GM10266 (cell line): ENCODE measurements around the gene THBS2.

ENCODE experiments used
- DNase-seq: peaks from one replicate; pipeline ENCODE4 v3.0.0; 2012; ENCODE audit errors: extremely low spot score
- CTCF ChIP-seq: IDR thresholded peaks from 2 replicates; pipeline ENCODE4 v1.5.1; 2012; ENCODE audit warnings: mild to moderate bottlenecking, low read depth; ENCODE audit not compliant: control insufficient read depth, insufficient read depth; ENCODE audit errors: missing control alignments

The THBS2 gene

GRCh38 chr6:169224185-169224695, 29.4 kb downstream of the THBS2 start:
- no peak for TF ChIP-seq CTCF
- DNase-seq = no peak

DNA sequence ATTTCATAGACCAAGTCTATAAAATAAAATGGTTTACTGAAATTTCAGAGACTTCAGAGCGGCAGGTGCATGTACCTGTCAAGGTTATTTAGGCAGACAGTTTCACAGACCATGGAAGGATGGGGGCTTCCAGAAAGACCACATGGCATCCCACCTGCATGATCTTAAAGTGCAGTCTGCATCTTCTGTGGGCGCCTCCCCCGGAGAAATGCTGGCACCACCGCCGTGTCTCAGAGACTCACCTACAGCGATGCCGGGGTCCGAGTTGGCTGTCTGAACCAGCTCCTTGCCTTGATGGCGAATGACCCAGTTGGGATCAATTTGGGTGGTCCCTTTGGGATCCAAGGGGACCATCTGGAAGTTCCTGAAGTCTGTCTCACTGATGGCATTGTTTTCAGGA, 30.6 kb downstream of the THBS2 start:
- TF ChIP-seq CTCF = no peak
- DNase-seq = no peak

- no peak for DNase-seq
- TF ChIP-seq CTCF = no peak
Measured at GRCh38 chr6:169222126-169222525, 31.5 kb downstream of the THBS2 start.

DNA sequence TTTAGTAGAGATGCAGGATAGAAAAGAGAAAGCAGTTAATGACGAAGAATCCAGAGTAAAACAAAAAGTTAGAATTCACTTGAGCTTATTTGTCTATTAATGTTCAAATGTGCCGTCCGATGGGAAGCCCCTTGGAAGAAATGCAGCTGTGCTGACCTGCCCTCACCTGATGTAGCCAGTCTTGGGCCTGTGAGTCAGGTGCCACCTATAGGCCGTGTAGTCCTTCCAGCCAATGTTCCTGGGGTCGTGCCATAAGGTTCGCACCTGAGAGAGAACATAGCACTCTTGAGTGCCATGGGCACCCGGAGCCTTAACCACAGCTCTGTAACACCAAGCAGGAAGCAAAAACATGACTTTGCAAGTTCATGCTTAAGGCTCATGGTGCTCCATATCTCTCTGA, 32.4 kb downstream of the THBS2 start:
- TF ChIP-seq CTCF = no peak
- no peak for DNase-seq

DNA sequence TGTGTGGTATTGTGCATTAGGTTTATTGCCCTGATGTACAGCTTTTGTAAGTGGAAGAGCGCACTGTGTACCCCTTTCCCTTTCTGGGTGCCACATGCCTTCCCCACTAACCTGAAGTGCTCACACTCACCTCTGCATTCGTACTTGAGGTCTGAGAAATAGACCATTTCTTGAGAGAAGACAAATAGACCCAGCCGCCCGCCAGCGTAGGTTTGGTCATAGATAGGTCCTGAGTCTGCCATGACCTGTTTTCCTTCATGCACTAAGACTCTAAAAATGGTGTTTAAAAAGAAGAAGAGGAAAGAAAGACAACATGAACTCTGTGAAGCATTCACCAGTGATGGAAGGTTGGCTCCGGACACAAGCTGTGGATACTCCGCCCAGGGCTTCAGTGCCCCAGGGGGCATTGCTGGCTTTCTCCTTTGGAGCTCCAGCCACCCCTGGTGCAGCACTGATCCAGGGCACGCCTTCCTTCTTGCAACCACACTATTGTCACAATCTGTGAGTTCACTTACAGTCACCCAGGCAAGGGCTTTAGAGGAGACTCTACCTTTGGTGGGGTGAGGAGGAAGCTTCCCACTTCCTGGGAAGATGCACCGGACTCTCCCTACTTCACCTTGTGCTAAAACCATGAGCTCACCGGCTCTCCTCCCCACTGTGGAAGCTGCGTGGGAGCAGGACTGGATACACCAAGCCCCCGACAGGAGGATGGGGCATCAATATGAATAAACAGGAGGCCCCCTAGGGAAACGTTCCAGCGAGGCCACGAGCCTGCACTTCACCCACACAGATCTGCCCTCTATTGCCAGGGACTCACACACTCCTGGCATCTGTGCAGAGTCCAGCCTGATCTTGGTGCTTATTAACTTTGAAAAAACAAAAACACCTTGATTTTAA, 33.3 kb downstream of the THBS2 start:
- no peak for DNase-seq
- TF ChIP-seq CTCF = no peak

GRCh38 chr6:169217972-169218371, 35.7 kb downstream of the THBS2 start:
- no peak for DNase-seq
- TF ChIP-seq CTCF = no peak

GRCh38 chr6:169216830-169217229, 36.8 kb downstream of the THBS2 start:
- no peak for TF ChIP-seq CTCF
- DNase-seq = no peak
